Tibial nerve (tissue), 4 donors: ENCODE results near the gene UBXN7. TPM values are rescaled to one million over a fixed set of nuclear protein-coding genes. Genes with fewer than 3 reads are reported as not detected.
"Not testable (repeated sequence)": the region's sequence is repeated elsewhere in the genome, so short reads cannot be mapped to it uniquely, and the experiment has no call there.

Experiments used
- DNase-seq, 2 donors: peaks; one replicate each; pipeline ENCODE4 v3.0.0-alpha.2; 2019; ENCODE audit warnings: low spot score in 2 of 2
- H3K27ac ChIP-seq, 4 donors: fragments of 200-600 bp; sonication (generic) in 3 of 4; one replicate each; pipeline ENCODE4 v1.5.1; 2017 to 2019; ENCODE audit warnings: mild to moderate bottlenecking in 1 of 4
- H3K27me3 ChIP-seq, 2 donors: fragments of 200-600 bp; sonication (generic) in 1 of 2; one replicate each; pipeline versions ENCODE4 v1.5.1 to v1.6.0; 2017 to 2019
- H3K36me3 ChIP-seq, 3 donors: fragments of 200-600 bp; sonication (generic); one replicate each; pipeline ENCODE4 v1.5.1; 2018 to 2019
- H3K4me1 ChIP-seq, 4 donors: fragments of 200-600 bp; sonication (generic) in 3 of 4; one replicate each; pipeline ENCODE4 v1.5.1; 2017 to 2019
- H3K4me3 ChIP-seq, 4 donors: fragments of 200-600 bp; sonication (generic) in 3 of 4; one replicate each; pipeline ENCODE4 v1.5.1; 2017 to 2019; ENCODE audit warnings: mild to moderate bottlenecking in 1 of 4, moderate library complexity in 1 of 4
- H3K9me3 ChIP-seq, 4 donors: fragments of 200-600 bp; sonication (generic) in 3 of 4; one replicate each; pipeline ENCODE4 v1.5.1; 2017 to 2019
- CTCF ChIP-seq, 5 experiments: fragments of 200-600 bp in 3 of 5; fragments of 450-650 bp in 2 of 5; sonication (generic) in 3 of 5; IDR thresholded peaks; one replicate each; pipeline ENCODE4 v1.5.1; 2016 to 2019; ENCODE audit warnings: antibody characterized with exemption in 5 of 5, mild to moderate bottlenecking in 3 of 5, moderate library complexity in 2 of 5
- EP300 ChIP-seq, 2 donors: sonication (generic); formaldehyde crosslinking; IDR thresholded peaks; one replicate each; pipeline ENCODE4 v1.6.1; 2017; ENCODE audit warnings: antibody characterized with exemption in 2 of 2, mild to moderate bottlenecking in 1 of 2
- POLR2A ChIP-seq, 2 donors: fragments of 450-650 bp; IDR thresholded peaks; one replicate each; pipeline ENCODE4 v1.6.1; 2017; ENCODE audit warnings: antibody characterized with exemption in 2 of 2, mild to moderate bottlenecking in 2 of 2, moderate library complexity in 2 of 2
- whole genome bisulfite sequencing, 2 donors: methylation state at CpG; one replicate each; pipeline ENCODE4 v1.1.5; 2018; 5-methylcytosine and 5-hydroxymethylcytosine counted together
- total RNA-seq, 4 donors: library from RNA; depleted of rRNA; stranded (reverse); fragments of >200 nt; gene quantifications; one replicate each; pipeline ENCODE4 v1.1.0, GENCODE V29; 2016

UBXN7 gene
- total RNA-seq, 4 donors from 2014 or later, result 19.0 to 25.2 (median 21.4) TPM

GRCh38 chr3:196388956-196389355, 43.3 kb downstream of the UBXN7 start:
- Histone ChIP-seq H3K27me3 (no peaks in the 10 kb centered on the region), H3K9me3 (no peaks in the 10 kb centered on the region), H3K36me3 (peaks cover 0 to 77% (median 7%) of the 10 kb centered on the region in 3 donors), H3K4me1 (peaks cover 0 to 8% (median 0%) of the 10 kb centered on the region in 4 donors), H3K4me3 (no peak overlapping the region), H3K27ac (no peak overlapping the region)
- TF ChIP-seq POLR2A (IDR thresholded peaks at IDR 0.05), result no peak
- no peak for TF ChIP-seq CTCF (IDR thresholded peaks at IDR 0.05)
- no peak for TF ChIP-seq EP300 (IDR thresholded peaks at IDR 0.05)
- no peak for DNase-seq
- WGBS, 2 donors, result 45 to 57% methylated on average over 3 of the region's 3 CpGs

DNA sequence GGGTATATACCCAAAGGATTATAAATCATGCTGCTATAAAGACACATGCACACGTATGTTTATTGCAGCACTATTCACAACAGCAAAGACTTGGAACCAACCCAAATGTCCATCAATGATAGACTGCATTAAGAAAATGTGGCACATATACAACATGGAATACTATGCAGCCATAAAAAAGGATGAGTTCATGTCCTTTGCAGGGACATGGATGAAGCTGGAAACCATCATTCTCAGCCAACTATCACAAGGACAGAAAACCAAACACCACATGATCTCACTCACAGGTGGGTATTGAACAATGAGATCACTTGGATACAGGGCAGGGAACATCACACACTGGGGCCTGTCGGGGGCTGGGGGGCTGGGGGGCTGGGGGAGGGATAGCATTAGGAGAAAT, 44.3 kb downstream of the UBXN7 start:
- not testable (repeated sequence) for DNase-seq, H3K27ac ChIP-seq, H3K27me3 ChIP-seq, H3K4me3 ChIP-seq, H3K4me1 ChIP-seq, H3K9me3 ChIP-seq
- WGBS, 2 donors, result 92 to 96% methylated on average over 2 of the region's 2 CpGs
- peaks cover 0 to 74% (median 7%) of the 10 kb centered on the region in 3 donors for H3K36me3 ChIP-seq

DNA sequence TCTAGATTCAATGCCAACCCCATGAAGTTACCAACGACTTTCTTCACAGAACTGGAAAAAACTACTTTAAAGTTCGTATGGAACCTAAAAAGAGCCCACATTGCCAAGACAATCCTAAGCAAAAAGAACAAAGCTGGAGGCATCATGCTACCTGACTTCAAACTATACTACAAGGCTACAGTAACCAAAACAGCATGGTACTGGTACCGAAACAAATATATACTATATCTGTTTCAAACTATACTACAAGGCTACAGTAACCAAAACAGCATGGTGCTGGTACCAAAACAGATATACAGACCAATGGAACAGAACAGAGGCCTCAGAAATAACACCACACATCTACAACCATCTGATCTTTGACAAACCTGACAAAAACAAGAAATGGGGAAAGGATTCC, 45.4 kb downstream of the UBXN7 start:
- H3K27me3 ChIP-seq, H3K9me3 ChIP-seq, DNase-seq, H3K27ac ChIP-seq, H3K4me1 ChIP-seq, H3K4me3 ChIP-seq: not testable (repeated sequence)
- peaks cover 0 to 65% (median 7%) of the 10 kb centered on the region in 3 donors for H3K36me3 ChIP-seq
- 97 to 100% methylated on average over 3 of the region's 3 CpGs for WGBS, 2 donors

DNA sequence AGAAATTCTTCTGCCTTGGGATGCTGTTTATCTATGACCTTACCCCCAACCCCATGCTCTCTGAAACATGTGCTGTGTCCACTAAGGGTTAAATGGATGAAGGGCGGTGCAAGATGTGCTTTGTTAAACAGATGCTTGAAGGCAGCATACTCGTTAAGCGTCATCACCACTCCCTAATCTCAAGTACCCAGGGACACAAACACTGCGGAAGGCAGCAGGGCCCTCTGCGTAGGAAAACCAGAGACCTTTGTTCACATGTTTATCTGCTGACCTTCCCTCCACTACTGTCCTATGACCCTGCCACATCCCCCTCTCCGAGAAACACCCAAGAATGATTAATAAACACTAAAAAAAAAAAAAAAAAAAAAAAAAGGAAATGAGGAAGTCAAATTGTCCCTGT, 46.2 kb downstream of the UBXN7 start:
- H3K4me3 ChIP-seq, H3K9me3 ChIP-seq, DNase-seq, H3K4me1 ChIP-seq, H3K27me3 ChIP-seq, H3K27ac ChIP-seq: not testable (repeated sequence)
- 85% methylated on average over 6 of the region's 6 CpGs for WGBS, 2 donors
- H3K36me3 ChIP-seq, result peaks cover 0 to 65% (median 3%) of the 10 kb centered on the region in 3 donors

GRCh38 chr3:196385446-196385845, 46.8 kb downstream of the UBXN7 start:
- H3K4me1 ChIP-seq, H3K27me3 ChIP-seq: not testable (repeated sequence)
- 98% methylated on average over 13 to 15 of the region's 25 CpGs for WGBS, 2 donors

DNA sequence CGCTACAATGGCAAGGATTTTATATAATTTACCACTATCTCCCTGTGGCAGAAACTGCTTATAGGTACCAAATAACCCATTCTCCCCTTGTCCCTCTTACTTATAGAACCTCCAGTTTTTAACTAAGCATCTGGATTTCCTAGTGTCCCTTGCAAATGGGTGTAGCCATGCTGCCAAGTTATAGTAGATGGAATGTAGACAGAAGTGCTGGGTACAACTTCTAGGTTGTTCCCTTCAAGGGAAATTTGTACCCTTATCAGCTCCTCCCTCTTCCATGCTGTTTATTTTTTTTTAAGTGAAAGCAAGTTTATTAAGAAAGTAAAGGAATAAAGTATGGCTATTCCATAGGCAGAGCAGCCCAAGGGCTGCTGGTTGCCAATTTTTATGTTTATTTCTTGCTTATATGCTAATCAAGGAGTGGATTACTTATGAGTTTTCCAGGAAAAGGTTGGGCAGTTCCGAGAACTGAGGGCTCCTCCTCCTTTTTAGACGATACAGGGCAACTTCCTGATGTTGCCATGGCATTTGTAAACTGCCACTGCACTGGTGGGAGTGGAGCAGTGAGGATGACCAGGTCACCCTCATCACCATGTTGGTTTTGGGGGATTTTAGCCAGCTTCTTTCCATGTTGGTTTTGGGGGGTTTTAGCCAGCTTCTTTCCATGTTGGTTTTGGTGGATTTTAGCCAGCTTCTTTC, 53.9 kb downstream of the UBXN7 start:
- DNase-seq, result no peak
- Histone ChIP-seq H3K4me1 (no peaks in the 10 kb centered on the region), H3K9me3 (no peaks in the 10 kb centered on the region), H3K27ac (no peak overlapping the region), H3K27me3 (no peaks in the 10 kb centered on the region), H3K4me3 (no peak overlapping the region), H3K36me3 (peaks cover 0 to 27% (median 0%) of the 10 kb centered on the region in 3 donors)
- no peak for TF ChIP-seq POLR2A (IDR thresholded peaks at IDR 0.05)
- no peak for TF ChIP-seq EP300 (IDR thresholded peaks at IDR 0.05)
- 64 to 80% methylated on average over 3 of the region's 3 CpGs for WGBS, 2 donors

More at GRCh38 chr3:196385446-196385845, 46.8 kb downstream of the UBXN7 start:
- not testable (repeated sequence) for H3K4me3 ChIP-seq, H3K9me3 ChIP-seq, H3K27ac ChIP-seq, DNase-seq
- H3K36me3 ChIP-seq, result peaks cover 0 to 65% (median 0%) of the 10 kb centered on the region in 3 donors

- DNase-seq, result no peak
- peaks cover 0 to 27% (median 0%) of the 10 kb centered on the region in 3 donors for H3K36me3 ChIP-seq
- 67 to 69% methylated on average over 5 of the region's 5 CpGs for WGBS, 2 donors
- no peak for TF ChIP-seq EP300 (IDR thresholded peaks at IDR 0.05)
- TF ChIP-seq CTCF (IDR thresholded peaks at IDR 0.05), result no peak
- no peak for TF ChIP-seq POLR2A (IDR thresholded peaks at IDR 0.05)
- H3K27me3 ChIP-seq, result no peaks in the 10 kb centered on the region
- no peaks in the 10 kb centered on the region for H3K9me3 ChIP-seq
- H3K27ac ChIP-seq, result no peak overlapping the region
- H3K4me1 ChIP-seq, result no peaks in the 10 kb centered on the region
- H3K4me3 ChIP-seq, result no peak overlapping the region
These were observed 54.9 kb downstream of the UBXN7 start for GRCh38 chr3:196377321-196377720.

GRCh38 chr3:196365736-196366135, 66.5 kb downstream of the UBXN7 start:
- TF ChIP-seq POLR2A (IDR thresholded peaks at IDR 0.05), result no peak
- no peak for TF ChIP-seq EP300 (IDR thresholded peaks at IDR 0.05)
- no peak for TF ChIP-seq CTCF (IDR thresholded peaks at IDR 0.05)
- Histone ChIP-seq H3K9me3 (no peaks in the 10 kb centered on the region), H3K4me3 (no peak overlapping the region), H3K36me3 (peaks cover 0 to 75% (median 19%) of the 10 kb centered on the region in 3 donors), H3K27me3 (no peaks in the 10 kb centered on the region), H3K27ac (no peak overlapping the region), H3K4me1 (no peaks in the 10 kb centered on the region)
- WGBS, 2 donors, result 83 to 85% methylated on average over 4 of the region's 4 CpGs
- no peak for DNase-seq
